Left kidney (tissue), 2 donors: ENCODE measurements around the gene DCUN1D3. TPM values are rescaled to one million over a fixed set of nuclear protein-coding genes. Genes with fewer than 3 reads are reported as not detected.

ENCODE experiments used
- DNase-seq: peaks from one replicate; pipeline ENCODE4 v3.0.0-alpha.2; 2013
- polyA plus RNA-seq: library from polyadenylated mRNA; unstranded; fragments of 120-200 nt; gene quantifications from one replicate; pipeline ENCODE4 v1.2.1, GENCODE V29; 2013; ENCODE audit not compliant: insufficient read length

The DCUN1D3 gene
- polyA plus RNA-seq, 1 donor, result 11.0 TPM

- no peak for DNase-seq
Observed at GRCh38 chr16:20920799-20921198, 20.6 kb upstream of the DCUN1D3 start.

- DNase-seq, result no peak
Observed at GRCh38 chr16:20920091-20920490, 19.9 kb upstream of the DCUN1D3 start.

GRCh38 chr16:20918486-20919239, 18.5 kb upstream of the DCUN1D3 start:
- DNase-seq, result no peak

DNA sequence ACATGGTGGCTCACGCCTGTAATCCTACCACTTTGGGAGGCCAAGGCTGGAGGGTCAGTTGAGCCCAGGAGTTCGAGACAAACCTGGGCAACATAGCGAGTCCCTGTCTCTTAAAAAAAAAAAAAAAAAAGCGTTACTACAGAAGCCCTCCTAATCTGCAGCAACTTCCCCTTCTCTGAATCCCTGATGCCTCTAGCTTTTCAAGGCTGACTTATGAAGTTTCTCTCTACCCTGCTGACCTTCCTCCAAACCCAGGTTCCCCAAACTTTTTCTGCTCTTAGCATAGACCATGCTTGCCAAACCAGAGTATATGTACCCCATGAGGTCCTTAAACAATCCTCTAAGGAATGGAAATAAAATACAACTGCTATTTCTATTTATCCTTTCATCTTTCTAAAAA, 16.8 kb upstream of the DCUN1D3 start:
- DNase-seq, result no peak

- DNase-seq, result no peak
Observed at GRCh38 chr16:20916289-20916688, 16.1 kb upstream of the DCUN1D3 start.

GRCh38 chr16:20911361-20911760, 11.2 kb upstream of the DCUN1D3 start:
- no peak for DNase-seq

GRCh38 chr16:20910781-20911321, 10.7 kb upstream of the DCUN1D3 start:
- DNase-seq, result no peak

GRCh38 chr16:20906341-20907255, 6.4 kb upstream of the DCUN1D3 start:
- DNase-seq, result peak; percentile 46

- no peak for DNase-seq
Observed at GRCh38 chr16:20905576-20905975, 5.4 kb upstream of the DCUN1D3 start.

DNA sequence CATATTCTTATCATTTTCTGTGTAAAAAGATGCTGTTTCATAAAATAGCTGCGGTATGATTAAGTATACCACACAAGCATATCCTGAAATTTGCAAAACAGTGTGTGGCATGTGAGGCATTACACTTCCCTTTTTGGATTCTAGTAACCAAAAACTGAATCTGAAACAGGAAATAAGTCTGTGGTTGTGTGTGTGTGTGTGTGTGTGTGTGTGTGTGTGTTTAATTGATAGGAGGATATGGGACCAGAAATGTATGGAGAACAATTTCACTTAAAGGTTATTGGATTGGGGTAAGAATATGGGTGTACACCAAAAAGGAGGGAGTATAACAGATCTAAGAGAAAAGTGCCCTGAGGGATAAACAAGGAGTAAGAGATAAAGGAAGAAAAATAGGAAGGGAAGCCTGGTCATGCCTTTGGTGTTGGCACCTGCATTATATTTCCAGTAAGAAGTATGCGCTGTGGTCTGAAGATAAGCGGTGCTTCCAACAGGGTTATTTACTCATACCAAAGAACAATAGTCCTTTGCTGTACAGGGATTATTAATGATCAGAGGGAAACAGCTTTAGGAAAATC, 4.4 kb upstream of the DCUN1D3 start:
- DNase-seq, result no peak

DNA sequence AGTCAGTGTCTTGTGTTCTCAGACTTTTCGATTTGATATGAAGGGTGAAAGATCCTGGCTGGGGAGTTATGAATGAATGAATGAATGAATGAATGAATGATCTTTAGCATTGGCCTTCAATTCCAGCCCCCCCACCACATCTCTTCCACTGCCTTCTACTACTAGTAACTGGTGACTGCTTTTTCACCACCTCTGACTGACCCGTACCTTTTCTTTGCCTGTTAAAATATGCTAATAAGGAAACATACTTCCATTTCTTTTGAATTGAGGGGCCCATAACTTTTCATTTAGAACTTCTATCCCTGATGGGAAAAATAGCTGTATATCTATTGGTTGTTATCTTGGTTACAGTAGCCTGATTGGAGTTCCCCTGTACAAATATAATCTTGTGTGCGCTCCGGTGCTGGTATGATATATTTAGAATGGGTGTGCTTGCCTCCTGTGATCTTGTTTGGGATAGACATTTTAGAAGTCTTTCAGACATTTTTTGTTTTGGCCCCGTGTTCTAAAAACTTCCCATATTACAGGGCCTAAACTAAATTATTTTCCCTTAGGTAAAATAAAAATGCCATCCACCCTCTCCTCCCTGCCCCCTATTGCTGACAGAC, 3.8 kb upstream of the DCUN1D3 start:
- DNase-seq, result no peak

- no peak for DNase-seq
Observed at GRCh38 chr16:20903116-20903898, 3.1 kb upstream of the DCUN1D3 start.

DNA sequence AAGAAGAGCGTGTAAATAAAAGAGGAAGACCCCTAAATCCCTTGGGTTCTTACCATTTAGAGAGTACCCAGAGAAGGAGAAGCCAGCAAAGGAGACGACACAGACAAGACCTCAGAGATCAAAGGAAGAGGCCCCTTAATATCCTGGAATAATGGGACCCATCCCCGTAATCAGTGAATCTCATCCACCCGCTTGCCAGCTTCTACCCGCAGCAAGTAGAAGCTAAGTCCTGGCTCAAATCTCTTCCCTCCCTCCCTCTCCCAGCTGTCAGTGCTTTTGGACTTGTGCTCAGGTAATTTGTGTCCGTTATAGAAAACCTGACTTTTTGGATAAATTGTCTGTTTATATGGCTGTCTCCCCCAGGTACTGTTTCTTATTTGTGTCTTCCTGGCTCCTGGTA, 2.3 kb upstream of the DCUN1D3 start:
- DNase-seq, result no peak

- DNase-seq, result peak; percentile 59
Observed at GRCh38 chr16:20901436-20902112, 1.4 kb upstream of the DCUN1D3 start.

DNA sequence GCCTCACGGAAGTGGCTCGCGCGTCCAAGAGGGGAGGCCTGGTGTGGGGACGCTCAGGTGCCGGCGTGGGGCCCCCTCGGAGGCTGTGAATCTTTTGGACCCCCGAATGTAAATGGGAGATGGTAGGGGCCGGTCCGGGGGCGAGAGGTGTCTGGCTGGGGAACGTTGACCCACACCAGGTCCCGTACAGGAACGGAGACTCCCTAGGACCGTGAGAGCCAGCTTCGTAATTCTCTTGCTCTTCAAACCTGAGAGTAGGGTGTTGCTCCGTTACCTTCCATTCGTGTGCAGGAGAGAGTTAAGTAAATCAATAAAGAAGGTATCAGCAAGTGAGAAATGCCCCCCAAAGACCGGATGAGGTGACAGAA, 894 bp upstream of the DCUN1D3 start:
- no peak for DNase-seq

DNA sequence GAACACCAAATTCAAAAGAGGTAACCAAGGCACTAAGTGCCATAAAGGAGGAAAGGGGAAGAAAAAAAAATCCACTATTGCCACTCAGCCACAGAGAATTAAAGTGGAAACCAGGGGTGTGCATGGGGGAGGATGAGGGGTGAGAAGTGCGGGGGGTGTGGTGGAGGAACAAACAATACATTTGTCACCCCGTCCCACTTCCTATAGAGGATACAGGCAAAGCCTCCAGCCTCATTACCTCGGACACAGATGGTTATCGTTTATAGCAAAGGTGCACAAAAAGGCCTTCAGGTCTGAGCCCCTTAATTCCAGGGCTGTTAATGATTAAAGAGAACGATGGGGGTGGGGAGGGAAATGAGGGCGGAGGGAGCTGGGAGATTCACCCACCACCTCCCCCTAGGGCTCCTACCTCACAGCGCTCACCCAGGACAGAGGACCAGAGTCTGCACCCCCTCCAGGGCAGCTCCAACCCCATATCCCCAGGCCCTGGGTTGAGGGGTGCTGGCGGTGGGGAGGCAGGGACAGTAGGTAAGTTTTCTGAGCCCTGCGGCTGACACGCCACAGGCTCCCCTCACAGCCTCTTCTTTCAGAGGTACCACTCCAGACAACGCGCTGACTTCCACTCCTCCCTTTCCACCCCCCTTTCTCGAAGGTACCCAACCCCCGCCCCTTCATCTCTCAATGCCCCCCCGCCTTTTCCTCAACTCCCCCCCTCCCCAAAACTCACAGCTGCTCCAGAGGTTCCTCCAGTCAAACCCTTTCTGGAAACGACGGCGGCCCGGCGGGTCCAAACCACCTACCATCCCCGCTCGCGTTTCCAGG, 470 bp downstream of the DCUN1D3 start:
- peak; percentile 62 for DNase-seq

DNA sequence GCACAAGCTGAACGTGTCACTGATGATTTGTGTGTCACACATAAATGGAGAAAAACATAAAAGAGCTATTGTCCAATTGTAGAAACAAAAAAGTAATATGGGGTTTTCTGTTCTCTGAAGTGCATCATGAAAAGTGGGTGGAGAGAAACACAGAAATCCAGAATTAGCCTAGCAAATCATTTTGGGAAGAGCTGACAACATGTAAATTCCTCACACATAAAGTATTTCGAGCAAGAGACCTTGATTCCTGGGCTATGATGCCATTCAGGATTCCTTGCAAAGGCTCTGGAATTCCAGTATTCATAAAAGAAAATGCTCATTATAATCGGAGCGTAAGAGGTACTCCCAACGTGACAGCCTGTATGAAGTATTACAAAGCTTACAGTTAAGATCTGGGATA, 1.1 kb downstream of the DCUN1D3 start:
- no peak for DNase-seq

DNA sequence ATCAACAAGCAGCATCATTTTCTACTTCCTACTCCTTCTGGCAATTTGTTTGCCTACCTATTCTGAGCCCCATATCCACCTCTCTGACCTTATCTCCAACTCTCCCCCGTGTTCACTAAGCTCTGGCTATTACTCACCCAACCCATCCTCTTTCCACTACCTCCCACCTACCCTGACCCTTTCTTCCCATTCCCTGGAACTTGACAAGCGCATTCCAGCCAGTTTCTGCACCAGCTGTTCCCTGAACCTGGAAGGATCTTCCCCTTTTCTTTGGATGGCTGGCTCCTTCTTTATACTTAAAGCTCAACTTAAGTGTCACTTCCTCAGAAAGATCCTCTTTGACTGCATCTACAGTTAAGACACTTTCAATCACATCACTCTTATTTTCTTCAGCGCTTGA, 2.2 kb downstream of the DCUN1D3 start:
- DNase-seq, result no peak

GRCh38 chr16:20897253-20897897, 2.8 kb downstream of the DCUN1D3 start:
- DNase-seq, result no peak
